SK-N-SH treated with all-trans-retinoic acid at 6 μM for 48 hours (cell line): ENCODE data around the gene LMF2.
A peak's percentile ranks its signal among the peaks of the same experiment; 100 is the strongest.

Experiments
- ATAC-seq: fragments of 200-7000 bp; cut with Tn5 transposase; 3 replicates; pipeline ENCODE4 v1.9.1; 2020; ENCODE audit warnings: mild to moderate bottlenecking, moderate library complexity
- ARNTL ChIP-seq: fragments of 450-650 bp; formaldehyde crosslinking; IDR thresholded peaks from 2 replicates; pipeline ENCODE4 v1.5.0; 2020; ENCODE audit warnings: low read depth, mild to moderate bottlenecking, moderate library complexity, borderline replicate concordance
- CSDC2 ChIP-seq: fragments of 250-450 bp; sonication (Bioruptor Pico); IDR thresholded peaks from 2 replicates; pipeline ENCODE4 v1.5.0; 2020; ENCODE audit warnings: mild to moderate bottlenecking, moderate library complexity
- ESRRG ChIP-seq: fragments of 250-450 bp; sonication (Bioruptor Pico); IDR thresholded peaks from 2 replicates; pipeline ENCODE4 v1.6.1; 2021; ENCODE audit warnings: mild to moderate bottlenecking
- GLIS3 ChIP-seq: fragments of 250-450 bp; sonication (Bioruptor Pico); IDR thresholded peaks from 2 replicates; pipeline ENCODE4 v1.5.0; 2020; ENCODE audit warnings: mild to moderate bottlenecking, moderate library complexity
- ISL1 ChIP-seq: fragments of 250-450 bp; sonication (Bioruptor Pico); IDR thresholded peaks from 2 replicates; pipeline ENCODE4 v2.1.2; 2022; ENCODE audit warnings: mild to moderate bottlenecking, moderate library complexity
- PPARA ChIP-seq: fragments of 250-450 bp; sonication (Bioruptor Pico); IDR thresholded peaks from 2 replicates; pipeline ENCODE4 v1.5.0; 2020; ENCODE audit warnings: mild to moderate bottlenecking, borderline replicate concordance
- RARB ChIP-seq: fragments of 250-450 bp; sonication (Bioruptor Pico); IDR thresholded peaks from 2 replicates; pipeline ENCODE4 v1.8.0; 2021; ENCODE audit warnings: mild to moderate bottlenecking, moderate library complexity
- SNAI2 ChIP-seq: fragments of 250-450 bp; sonication (Bioruptor Pico); IDR thresholded peaks from 2 replicates; pipeline ENCODE4 v1.5.0; 2020; ENCODE audit warnings: mild to moderate bottlenecking, moderate library complexity
- TCF4 ChIP-seq: fragments of 250-450 bp; sonication (Bioruptor Pico); IDR thresholded peaks from 2 replicates; pipeline ENCODE4 v1.8.0; 2021; ENCODE audit warnings: mild to moderate bottlenecking, moderate library complexity, borderline replicate concordance
- ZC3H10 ChIP-seq: fragments of 250-450 bp; sonication (Bioruptor Pico); IDR thresholded peaks from 2 replicates; pipeline ENCODE4 v1.5.1; 2021; ENCODE audit warnings: mild to moderate bottlenecking, moderate library complexity
- ZFP3 ChIP-seq: fragments of 250-450 bp; sonication (Bioruptor Pico); IDR thresholded peaks from 2 replicates; pipeline ENCODE4 v1.5.0; 2020; ENCODE audit warnings: mild to moderate bottlenecking, moderate library complexity
- ZFP30 ChIP-seq: fragments of 450-650 bp; formaldehyde crosslinking; IDR thresholded peaks from 2 replicates; pipeline ENCODE4 v1.5.0; 2022; ENCODE audit warnings: mild to moderate bottlenecking, moderate library complexity
- ZNF70 ChIP-seq: fragments of 450-650 bp; formaldehyde crosslinking; IDR thresholded peaks from 2 replicates; pipeline ENCODE4 v1.5.0; 2020; ENCODE audit warnings: mild to moderate bottlenecking, moderate library complexity
- ZNF8 ChIP-seq: fragments of 450-650 bp; formaldehyde crosslinking; IDR thresholded peaks from 2 replicates; pipeline ENCODE4 v1.5.0; 2020; ENCODE audit warnings: mild to moderate bottlenecking, moderate library complexity
- TF ChIP-seq, protein P1 (sequence below): fragments of 250-450 bp; sonication (Bioruptor Pico); IDR thresholded peaks from 2 replicates; pipeline ENCODE4 v1.8.0; 2021; ENCODE audit warnings: low read depth, mild to moderate bottlenecking, moderate library complexity, borderline replicate concordance
- TF ChIP-seq, protein P2 (sequence below): fragments of 250-450 bp; sonication (Bioruptor Pico); IDR thresholded peaks from 2 replicates; pipeline ENCODE4 v1.8.0; 2020; ENCODE audit warnings: mild to moderate bottlenecking, moderate library complexity, borderline replicate concordance
- TF ChIP-seq, protein P3 (sequence below): fragments of 250-450 bp; sonication (Bioruptor Pico); IDR thresholded peaks from 2 replicates; pipeline ENCODE4 v1.5.1; 2020; ENCODE audit warnings: low read depth, mild to moderate bottlenecking, moderate library complexity
- TF ChIP-seq, protein P4 (sequence below): fragments of 250-450 bp; sonication (Bioruptor Pico); IDR thresholded peaks from 2 replicates; pipeline ENCODE4 v1.5.0; 2020; ENCODE audit warnings: mild to moderate bottlenecking, moderate library complexity
- TF ChIP-seq, protein P5 (sequence below): fragments of 250-450 bp; sonication (Bioruptor Pico); IDR thresholded peaks from 2 replicates; pipeline ENCODE4 v1.5.1; 2021; ENCODE audit warnings: mild to moderate bottlenecking, moderate library complexity

LMF2 gene

DNA sequence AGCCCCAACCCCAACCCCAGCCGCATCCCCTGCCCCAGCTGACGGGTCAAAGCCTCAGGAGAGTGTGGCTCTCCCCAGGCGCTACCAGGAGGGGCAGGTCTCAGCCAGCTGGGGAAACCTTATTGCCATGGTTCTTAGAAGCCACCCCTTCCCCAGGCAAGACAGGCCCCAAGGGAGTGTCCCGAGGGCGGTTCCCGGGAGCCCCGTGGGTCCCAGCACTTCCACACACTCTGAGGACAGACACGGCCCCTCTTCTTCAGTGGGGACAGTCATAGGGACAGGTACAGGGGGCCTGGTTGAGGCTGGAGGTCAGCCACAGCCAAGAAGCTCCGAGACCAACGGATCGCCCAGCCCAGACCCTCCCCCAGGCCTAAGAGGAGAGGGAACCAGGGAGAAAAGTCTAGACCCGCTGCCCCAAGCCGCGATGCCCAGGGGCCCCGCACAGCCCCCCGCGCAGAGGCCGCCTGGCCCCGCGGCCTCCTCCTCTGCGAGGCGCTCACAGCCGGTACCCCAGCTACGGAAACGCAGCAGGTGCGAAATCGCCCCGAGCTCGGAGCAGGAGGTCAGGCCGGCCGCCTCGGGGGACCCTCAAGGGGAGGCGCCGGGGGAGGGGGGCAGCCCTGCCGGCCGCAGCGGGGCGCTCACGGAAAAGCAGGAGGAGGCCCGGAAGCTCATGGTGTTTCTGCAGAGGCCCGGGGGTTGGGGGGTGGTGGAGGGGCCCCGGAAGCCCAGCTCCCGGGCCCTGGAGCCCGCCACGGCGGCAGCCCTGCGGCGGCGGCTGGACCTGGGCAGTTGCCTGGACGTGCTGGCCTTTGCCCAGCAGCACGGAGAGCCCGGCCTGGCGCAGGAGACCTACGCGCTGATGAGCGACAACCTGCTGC lies 40.8 kb upstream of the LMF2 start (continued):
- TF ChIP-seq, protein P1, sequence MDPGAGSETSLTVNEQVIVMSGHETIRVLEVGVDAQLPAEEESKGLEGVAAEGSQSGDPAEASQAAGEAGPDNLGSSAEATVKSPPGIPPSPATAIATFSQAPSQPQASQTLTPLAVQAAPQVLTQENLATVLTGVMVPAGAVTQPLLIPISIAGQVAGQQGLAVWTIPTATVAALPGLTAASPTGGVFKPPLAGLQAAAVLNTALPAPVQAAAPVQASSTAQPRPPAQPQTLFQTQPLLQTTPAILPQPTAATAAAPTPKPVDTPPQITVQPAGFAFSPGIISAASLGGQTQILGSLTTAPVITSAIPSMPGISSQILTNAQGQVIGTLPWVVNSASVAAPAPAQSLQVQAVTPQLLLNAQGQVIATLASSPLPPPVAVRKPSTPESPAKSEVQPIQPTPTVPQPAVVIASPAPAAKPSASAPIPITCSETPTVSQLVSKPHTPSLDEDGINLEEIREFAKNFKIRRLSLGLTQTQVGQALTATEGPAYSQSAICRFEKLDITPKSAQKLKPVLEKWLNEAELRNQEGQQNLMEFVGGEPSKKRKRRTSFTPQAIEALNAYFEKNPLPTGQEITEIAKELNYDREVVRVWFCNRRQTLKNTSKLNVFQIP (CRISPR knock-in tag): no peak
- TF ChIP-seq, all 23 proteins: peak for 0

DNA sequence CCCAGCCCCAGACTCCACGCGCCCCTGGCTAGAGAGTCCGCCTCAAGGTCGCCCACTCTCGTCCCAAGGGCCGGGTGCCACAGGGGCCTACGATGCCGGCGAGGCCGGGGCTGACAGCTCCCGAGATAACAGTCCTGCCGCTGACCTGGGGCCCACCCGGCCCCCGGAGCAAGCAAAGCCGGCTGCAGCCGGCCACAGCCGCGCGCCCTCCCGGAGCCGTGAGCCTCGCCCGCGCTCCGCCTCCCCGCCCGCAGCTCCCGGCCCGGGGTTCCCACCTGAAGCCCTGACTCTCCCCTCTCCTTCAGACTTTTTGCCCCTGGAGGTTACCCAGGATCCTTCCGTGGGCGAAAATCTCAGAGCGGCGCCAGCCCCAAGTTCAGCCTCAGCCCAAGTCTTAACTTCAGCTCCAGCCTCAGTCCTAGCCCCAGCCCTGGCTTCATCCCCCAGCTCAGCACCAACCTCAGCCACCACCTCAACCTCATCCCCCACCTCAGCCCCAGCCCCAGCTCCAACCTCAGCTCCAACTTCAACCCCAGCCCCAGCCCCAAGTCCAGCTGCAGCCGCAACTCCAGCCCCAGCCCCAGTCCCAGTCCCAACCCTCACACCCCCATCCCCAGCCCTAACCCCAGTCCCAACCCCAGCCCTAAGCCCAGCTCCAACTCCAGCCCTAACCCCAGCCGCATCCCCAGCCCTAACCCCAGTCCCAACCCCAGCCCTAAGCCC lies 39.9 kb upstream of the LMF2 start:
- TF ChIP-seq, protein P2, sequence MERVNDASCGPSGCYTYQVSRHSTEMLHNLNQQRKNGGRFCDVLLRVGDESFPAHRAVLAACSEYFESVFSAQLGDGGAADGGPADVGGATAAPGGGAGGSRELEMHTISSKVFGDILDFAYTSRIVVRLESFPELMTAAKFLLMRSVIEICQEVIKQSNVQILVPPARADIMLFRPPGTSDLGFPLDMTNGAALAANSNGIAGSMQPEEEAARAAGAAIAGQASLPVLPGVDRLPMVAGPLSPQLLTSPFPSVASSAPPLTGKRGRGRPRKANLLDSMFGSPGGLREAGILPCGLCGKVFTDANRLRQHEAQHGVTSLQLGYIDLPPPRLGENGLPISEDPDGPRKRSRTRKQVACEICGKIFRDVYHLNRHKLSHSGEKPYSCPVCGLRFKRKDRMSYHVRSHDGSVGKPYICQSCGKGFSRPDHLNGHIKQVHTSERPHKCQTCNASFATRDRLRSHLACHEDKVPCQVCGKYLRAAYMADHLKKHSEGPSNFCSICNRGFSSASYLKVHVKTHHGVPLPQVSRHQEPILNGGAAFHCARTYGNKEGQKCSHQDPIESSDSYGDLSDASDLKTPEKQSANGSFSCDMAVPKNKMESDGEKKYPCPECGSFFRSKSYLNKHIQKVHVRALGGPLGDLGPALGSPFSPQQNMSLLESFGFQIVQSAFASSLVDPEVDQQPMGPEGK (CRISPR knock-in tag): no peak
- TF ChIP-seq ZNF70: no peak
- TF ChIP-seq ARNTL (CRISPR knock-in tag): no peak
- no peak for TF ChIP-seq CSDC2 (CRISPR knock-in tag)
- no peak for TF ChIP-seq PPARA
- no peak for TF ChIP-seq TCF4 (CRISPR knock-in tag)
- TF ChIP-seq ZFP30 (CRISPR knock-in tag): no peak

DNA sequence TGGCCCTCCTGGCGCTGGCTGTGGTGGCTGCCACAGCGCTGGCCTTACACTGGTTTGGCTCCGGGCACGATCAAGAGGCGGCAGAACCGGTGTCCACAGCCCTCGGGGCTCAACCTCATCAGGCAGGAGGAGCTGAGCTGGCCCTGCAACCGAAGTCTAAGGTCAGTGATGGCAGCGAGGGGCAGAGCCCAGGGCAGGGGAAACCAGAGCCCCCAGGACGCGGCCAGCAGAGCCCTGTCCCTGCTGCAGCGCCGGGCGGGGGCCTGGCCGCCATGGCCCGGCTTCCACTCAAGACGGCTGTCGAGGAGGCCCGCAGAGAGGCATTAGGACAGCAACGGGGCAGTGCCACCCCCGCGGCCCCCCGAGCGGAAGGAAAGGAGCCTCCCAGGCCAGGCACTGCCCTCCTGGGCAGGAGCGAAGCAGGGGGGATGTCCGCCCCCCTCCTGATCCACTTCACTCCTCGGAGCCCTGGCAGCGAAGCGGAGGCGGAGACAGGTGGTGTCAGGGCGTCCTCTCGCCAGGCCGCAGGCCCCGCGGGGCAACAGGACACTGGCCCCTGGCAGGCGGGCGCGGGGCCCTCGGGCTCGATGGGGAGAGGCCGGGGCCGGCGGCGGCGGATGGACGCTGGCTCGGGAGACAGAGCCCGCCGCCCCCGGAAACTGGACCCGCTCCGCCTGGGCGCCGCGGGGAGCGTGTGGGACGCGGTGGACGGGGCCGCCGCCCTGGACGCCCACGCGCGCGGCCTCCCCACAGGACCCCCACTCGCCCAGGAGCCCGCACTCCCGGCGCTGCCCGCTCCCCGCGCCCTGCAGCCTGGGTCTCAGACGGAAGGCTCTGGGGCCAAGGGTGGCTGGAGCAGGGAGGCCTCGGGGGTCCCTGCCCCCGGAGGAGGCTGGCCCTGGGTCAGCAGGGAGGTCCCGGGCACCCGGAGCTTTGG lies 39.1 kb upstream of the LMF2 start:
- TF ChIP-seq ARNTL (CRISPR knock-in tag) (no peak), ISL1 (no peak)
- ATAC-seq: no peak

More for the DNA sequence above, 39.9 kb upstream of the LMF2 start:
- ATAC-seq: no peak

DNA sequence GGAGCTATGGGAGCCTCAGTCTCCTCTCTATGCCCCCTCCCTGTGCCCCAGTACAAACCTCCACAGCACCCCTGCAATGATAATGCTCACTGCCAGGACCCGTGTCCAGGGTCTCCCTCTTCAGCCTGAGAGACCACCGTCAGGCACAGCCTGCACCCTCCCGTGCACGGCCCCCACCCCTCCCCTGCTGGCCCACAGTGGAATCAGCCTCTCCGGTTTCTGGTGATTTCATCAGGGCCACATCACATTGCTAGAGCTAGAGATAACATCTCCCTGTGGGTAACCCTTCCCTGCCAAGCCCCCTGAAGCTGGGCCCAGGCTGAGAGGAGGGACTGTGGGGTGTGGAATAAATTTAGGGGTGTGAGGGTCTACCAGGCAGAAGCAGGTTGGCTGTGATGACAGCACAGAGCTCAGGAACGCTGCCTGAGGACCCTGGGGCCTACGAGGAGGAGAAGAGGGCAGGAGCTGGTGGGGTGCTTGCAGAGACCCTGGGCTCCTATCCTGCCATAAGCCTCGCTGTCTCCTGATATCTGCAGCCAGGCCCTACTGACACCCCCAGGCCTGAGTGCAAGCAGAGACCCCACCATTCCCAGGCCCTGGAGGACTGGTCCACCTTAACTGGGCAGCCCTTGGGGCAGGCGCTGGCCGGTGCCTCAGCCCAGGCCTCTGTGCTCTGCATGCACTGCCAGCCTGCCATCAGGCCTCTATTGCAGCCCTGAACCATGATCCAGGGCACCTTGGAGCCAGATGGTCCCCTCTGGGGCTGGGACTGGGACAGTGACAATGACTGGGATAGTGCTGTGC lies 38.2 kb upstream of the LMF2 start, which contains the start of gene KLHDC7B:
Gene KLHDC7B (plus strand): TSS at position 378 of the 804 bp plus-strand sequence. CDS start 345 bp downstream, at position 723.
- TF ChIP-seq ZNF70 (no peak), TCF4 (CRISPR knock-in tag) (no peak), SNAI2 (CRISPR knock-in tag) (no peak)
- TF ChIP-seq, protein P3, sequence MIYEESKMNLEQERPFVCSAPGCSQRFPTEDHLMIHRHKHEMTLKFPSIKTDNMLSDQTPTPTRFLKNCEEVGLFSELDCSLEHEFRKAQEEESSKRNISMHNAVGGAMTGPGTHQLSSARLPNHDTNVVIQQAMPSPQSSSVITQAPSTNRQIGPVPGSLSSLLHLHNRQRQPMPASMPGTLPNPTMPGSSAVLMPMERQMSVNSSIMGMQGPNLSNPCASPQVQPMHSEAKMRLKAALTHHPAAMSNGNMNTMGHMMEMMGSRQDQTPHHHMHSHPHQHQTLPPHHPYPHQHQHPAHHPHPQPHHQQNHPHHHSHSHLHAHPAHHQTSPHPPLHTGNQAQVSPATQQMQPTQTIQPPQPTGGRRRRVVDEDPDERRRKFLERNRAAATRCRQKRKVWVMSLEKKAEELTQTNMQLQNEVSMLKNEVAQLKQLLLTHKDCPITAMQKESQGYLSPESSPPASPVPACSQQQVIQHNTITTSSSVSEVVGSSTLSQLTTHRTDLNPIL (CRISPR knock-in tag): no peak
- peak; percentile 47 for ATAC-seq

DNA sequence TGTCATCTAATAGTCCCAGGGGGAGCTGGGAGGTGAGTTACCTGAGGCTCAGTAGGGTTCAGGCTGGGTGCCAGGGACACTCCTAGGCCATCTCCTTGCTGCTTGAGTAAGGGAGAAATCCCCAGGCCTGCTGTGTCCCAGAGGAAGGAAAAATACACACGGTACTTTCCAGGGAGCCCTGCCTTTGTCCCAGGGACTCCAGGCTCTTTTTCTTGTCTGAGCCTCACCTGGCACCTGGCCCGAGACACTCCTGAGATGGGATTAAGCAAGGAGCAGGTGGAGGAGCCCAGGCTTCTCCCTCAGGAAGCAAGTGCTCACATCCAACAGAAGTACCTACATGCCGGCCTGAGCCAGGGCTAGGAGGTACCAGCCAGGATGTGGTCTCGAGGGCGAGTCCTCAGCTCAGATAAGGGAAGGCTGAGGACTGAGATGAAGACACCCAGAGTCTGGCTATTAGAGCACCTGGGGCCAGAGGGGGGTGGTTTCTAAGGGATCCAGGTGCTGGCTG lies 37.3 kb upstream of the LMF2 start:
- ATAC-seq: no peak
- TF ChIP-seq ZC3H10: no peak
- no peak for TF ChIP-seq ARNTL (CRISPR knock-in tag)
- TF ChIP-seq CSDC2 (CRISPR knock-in tag): no peak
- TF ChIP-seq, protein P4, sequence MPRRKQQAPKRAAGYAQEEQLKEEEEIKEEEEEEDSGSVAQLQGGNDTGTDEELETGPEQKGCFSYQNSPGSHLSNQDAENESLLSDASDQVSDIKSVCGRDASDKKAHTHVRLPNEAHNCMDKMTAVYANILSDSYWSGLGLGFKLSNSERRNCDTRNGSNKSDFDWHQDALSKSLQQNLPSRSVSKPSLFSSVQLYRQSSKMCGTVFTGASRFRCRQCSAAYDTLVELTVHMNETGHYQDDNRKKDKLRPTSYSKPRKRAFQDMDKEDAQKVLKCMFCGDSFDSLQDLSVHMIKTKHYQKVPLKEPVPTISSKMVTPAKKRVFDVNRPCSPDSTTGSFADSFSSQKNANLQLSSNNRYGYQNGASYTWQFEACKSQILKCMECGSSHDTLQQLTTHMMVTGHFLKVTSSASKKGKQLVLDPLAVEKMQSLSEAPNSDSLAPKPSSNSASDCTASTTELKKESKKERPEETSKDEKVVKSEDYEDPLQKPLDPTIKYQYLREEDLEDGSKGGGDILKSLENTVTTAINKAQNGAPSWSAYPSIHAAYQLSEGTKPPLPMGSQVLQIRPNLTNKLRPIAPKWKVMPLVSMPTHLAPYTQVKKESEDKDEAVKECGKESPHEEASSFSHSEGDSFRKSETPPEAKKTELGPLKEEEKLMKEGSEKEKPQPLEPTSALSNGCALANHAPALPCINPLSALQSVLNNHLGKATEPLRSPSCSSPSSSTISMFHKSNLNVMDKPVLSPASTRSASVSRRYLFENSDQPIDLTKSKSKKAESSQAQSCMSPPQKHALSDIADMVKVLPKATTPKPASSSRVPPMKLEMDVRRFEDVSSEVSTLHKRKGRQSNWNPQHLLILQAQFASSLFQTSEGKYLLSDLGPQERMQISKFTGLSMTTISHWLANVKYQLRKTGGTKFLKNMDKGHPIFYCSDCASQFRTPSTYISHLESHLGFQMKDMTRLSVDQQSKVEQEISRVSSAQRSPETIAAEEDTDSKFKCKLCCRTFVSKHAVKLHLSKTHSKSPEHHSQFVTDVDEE: no peak
- no peak for TF ChIP-seq GLIS3 (CRISPR knock-in tag)
- no peak for TF ChIP-seq ZNF8 (CRISPR knock-in tag)
- no peak for TF ChIP-seq RARB (CRISPR knock-in tag)
- TF ChIP-seq, protein P5, sequence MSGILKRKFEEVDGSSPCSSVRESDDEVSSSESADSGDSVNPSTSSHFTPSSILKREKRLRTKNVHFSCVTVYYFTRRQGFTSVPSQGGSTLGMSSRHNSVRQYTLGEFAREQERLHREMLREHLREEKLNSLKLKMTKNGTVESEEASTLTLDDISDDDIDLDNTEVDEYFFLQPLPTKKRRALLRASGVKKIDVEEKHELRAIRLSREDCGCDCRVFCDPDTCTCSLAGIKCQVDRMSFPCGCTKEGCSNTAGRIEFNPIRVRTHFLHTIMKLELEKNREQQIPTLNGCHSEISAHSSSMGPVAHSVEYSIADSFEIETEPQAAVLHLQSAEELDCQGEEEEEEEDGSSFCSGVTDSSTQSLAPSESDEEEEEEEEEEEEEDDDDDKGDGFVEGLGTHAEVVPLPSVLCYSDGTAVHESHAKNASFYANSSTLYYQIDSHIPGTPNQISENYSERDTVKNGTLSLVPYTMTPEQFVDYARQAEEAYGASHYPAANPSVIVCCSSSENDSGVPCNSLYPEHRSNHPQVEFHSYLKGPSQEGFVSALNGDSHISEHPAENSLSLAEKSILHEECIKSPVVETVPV (CRISPR knock-in tag): no peak
- TF ChIP-seq ESRRG (CRISPR knock-in tag): no peak
- no peak for TF ChIP-seq ZFP30 (CRISPR knock-in tag)
- TF ChIP-seq ZFP3 (CRISPR knock-in tag): no peak
- TF ChIP-seq SNAI2 (CRISPR knock-in tag): no peak
